Stimulated activated CD4-positive, alpha-beta T cell treated with anti-CD3 and anti-CD28 coated beads, Interleukin-12 subunit alpha, Interleukin-12 subunit beta, amount 100 ng/mL, for 24 hours (primary cell): ENCODE data around the gene STYXL2.

Experiments used
- DNase-seq, 2 experiments: peaks; one replicate each; pipeline ENCODE4 v3.0.0-alpha.2; 2020; ENCODE audit warnings: low read depth in 2 of 2

The STYXL2 gene

GRCh38 chr1:167136191-167136614 lies 42.3 kb downstream of the STYXL2 start:
- DNase-seq, result no peak

GRCh38 chr1:167136806-167137205 lies 42.9 kb downstream of the STYXL2 start:
- no peak for DNase-seq

GRCh38 chr1:167137332-167137781 lies 43.5 kb downstream of the STYXL2 start:
- no peak for DNase-seq

GRCh38 chr1:167137793-167138510 lies 44.1 kb downstream of the STYXL2 start:
- DNase-seq, result no peak

GRCh38 chr1:167138703-167139102 lies 44.8 kb downstream of the STYXL2 start:
- no peak for DNase-seq

GRCh38 chr1:167141963-167142362 lies 48.1 kb downstream of the STYXL2 start:
- DNase-seq, result no peak
